ENCODE results near the gene DLG2.
"Not testable (repeated sequence)": the region's sequence is repeated elsewhere in the genome, so short reads cannot be mapped to it uniquely, and the experiment has no call there.

The DLG2 gene

GRCh38 chr11:84383576-84383975, 1243.6 kb downstream of the DLG2 start:
- DNase-seq (ENCODE audit: low read depth in 2 of 2), result no peak

- no peak for DNase-seq (ENCODE audit: low read depth in 2 of 2)
These were observed 1245.5 kb downstream of the DLG2 start for GRCh38 chr11:84381666-84382065.

- DNase-seq (ENCODE audit: low read depth in 2 of 2), result no peak
These were observed 1254.7 kb downstream of the DLG2 start for GRCh38 chr11:84372381-84372950.

GRCh38 chr11:84358034-84358433, 1269.1 kb downstream of the DLG2 start:
- DNase-seq (ENCODE audit: low read depth in 2 of 2), result no peak

GRCh38 chr11:84355911-84356310, 1271.2 kb downstream of the DLG2 start:
- no peak for DNase-seq (ENCODE audit: low read depth in 2 of 2)

- DNase-seq (ENCODE audit: low read depth in 2 of 2), result no peak
These were observed 1281.5 kb downstream of the DLG2 start for GRCh38 chr11:84345597-84345996.

- DNase-seq (ENCODE audit: low read depth in 2 of 2), result no peak
These were observed 1282.1 kb downstream of the DLG2 start for GRCh38 chr11:84345027-84345426.

- no peak for DNase-seq (ENCODE audit: low read depth in 2 of 2)
These were observed 1287.3 kb downstream of the DLG2 start for GRCh38 chr11:84339796-84340195.

GRCh38 chr11:84333221-84333620, 1293.9 kb downstream of the DLG2 start:
- DNase-seq (ENCODE audit: low read depth in 2 of 2), result no peak

- DNase-seq (ENCODE audit: low read depth in 2 of 2), result no peak
These were observed 1304.9 kb downstream of the DLG2 start for GRCh38 chr11:84322211-84322610.

GRCh38 chr11:84319863-84320262, 1307.3 kb downstream of the DLG2 start:
- no peak for DNase-seq (ENCODE audit: low read depth in 2 of 2)

GRCh38 chr11:84316866-84317555, 1310.1 kb downstream of the DLG2 start:
- DNase-seq (ENCODE audit: low read depth in 2 of 2), result no peak

- DNase-seq (ENCODE audit: low read depth in 2 of 2), result no peak
These were observed 1313.2 kb downstream of the DLG2 start for GRCh38 chr11:84313830-84314359.

GRCh38 chr11:84310268-84310667, 1316.9 kb downstream of the DLG2 start:
- DNase-seq (ENCODE audit: low read depth in 2 of 2), result no peak

GRCh38 chr11:84308491-84308890, 1318.7 kb downstream of the DLG2 start:
- not testable (repeated sequence) for DNase-seq (ENCODE audit: low read depth in 2 of 2)

GRCh38 chr11:84300092-84300491, 1327.1 kb downstream of the DLG2 start:
- DNase-seq (ENCODE audit: low read depth in 2 of 2), result no peak

- DNase-seq (ENCODE audit: low read depth in 2 of 2), result no peak
These were observed 1329.6 kb downstream of the DLG2 start for GRCh38 chr11:84297570-84297969.

- no peak for DNase-seq (ENCODE audit: low read depth in 2 of 2)
These were observed 1331.3 kb downstream of the DLG2 start for GRCh38 chr11:84295815-84296214.

- DNase-seq (ENCODE audit: low read depth in 2 of 2), result no peak
These were observed 1334.2 kb downstream of the DLG2 start for GRCh38 chr11:84292955-84293354.

- DNase-seq (ENCODE audit: low read depth in 2 of 2), result no peak
These were observed 1335.1 kb downstream of the DLG2 start for GRCh38 chr11:84292006-84292405.

GRCh38 chr11:84290647-84291046, 1336.5 kb downstream of the DLG2 start:
- DNase-seq (ENCODE audit: low read depth in 2 of 2), result no peak

- DNase-seq (ENCODE audit: low read depth in 2 of 2), result no peak
These were observed 1337.7 kb downstream of the DLG2 start for GRCh38 chr11:84289381-84289906.

- no peak for DNase-seq (ENCODE audit: low read depth in 2 of 2)
These were observed 1353.6 kb downstream of the DLG2 start for GRCh38 chr11:84273541-84273940.

Measured in activated CD4-positive, alpha-beta T cell treated with anti-CD3 and anti-CD28 coated beads for 24 hours (primary cell).